Choroid plexus epithelial cell (primary cell): ENCODE data around the gene HECW1.

Source experiments
- DNase-seq: peaks from one replicate; pipeline ENCODE4 v3.0.0-alpha.2; 2010; ENCODE audit warnings: low read depth
- H3K4me3 ChIP-seq: 2 replicates; pipeline ENCODE4 v1.5.1; 2011; ENCODE audit warnings: low read depth, mild to moderate bottlenecking, control low read depth, low read length, moderate library complexity
- CTCF ChIP-seq: conservative IDR thresholded peaks from 2 replicates; pipeline ENCODE4 v1.5.1; 2011; ENCODE audit warnings: low read depth, mild to moderate bottlenecking, control low read depth, inconsistent platforms, low read length, moderate library complexity

HECW1 gene

GRCh38 chr7:43460733-43461348 lies 348.4 kb downstream of the HECW1 start:
- no peak for DNase-seq

GRCh38 chr7:43461349-43462024 lies 349.0 kb downstream of the HECW1 start:
- DNase-seq = no peak
- no peak for TF ChIP-seq CTCF
- no peak overlapping the region for H3K4me3 ChIP-seq

More at GRCh38 chr7:43460733-43461348, 348.4 kb downstream of the HECW1 start:
- H3K4me3 ChIP-seq = no peak overlapping the region
- no peak for TF ChIP-seq CTCF

- no peak for DNase-seq
- H3K4me3 ChIP-seq = no peak overlapping the region
- no peak for TF ChIP-seq CTCF
Observed at GRCh38 chr7:43462836-43463235, 350.4 kb downstream of the HECW1 start.

- peak; percentile 22 for TF ChIP-seq CTCF
- H3K4me3 ChIP-seq = no peak overlapping the region
- peak; percentile 44 for DNase-seq
Observed at GRCh38 chr7:43463401-43463980, 351.0 kb downstream of the HECW1 start.

- peak; percentile 54 for DNase-seq
- no peak for TF ChIP-seq CTCF
- H3K4me3 ChIP-seq = no peak overlapping the region
Observed at GRCh38 chr7:43465581-43466554, 353.4 kb downstream of the HECW1 start.

GRCh38 chr7:43467406-43467805 lies 355.0 kb downstream of the HECW1 start:
- no peak overlapping the region for H3K4me3 ChIP-seq
- TF ChIP-seq CTCF = no peak
- DNase-seq = peak; percentile 34
